ENCODE measurements around the gene ENTPD2. TPM values are rescaled to one million over a fixed set of nuclear protein-coding genes. Genes with fewer than 3 reads are reported as not detected.
A peak's percentile ranks its signal among the peaks of the same experiment; 100 is the strongest.

The ENTPD2 gene
- total and polyA plus RNA-seq, 9 of the 15 experiments (the other 6 are each of a cell fraction or from before 2014, with no cell fraction given), result 0.04 to 0.60 (median 0.14) TPM; not detected in 4

GRCh38 chr9:137046088-137046787 is 7.6 kb downstream of the ENTPD2 start, which contains the start of gene NPDC1 (continued):
- TF ChIP-seq, protein P1, sequence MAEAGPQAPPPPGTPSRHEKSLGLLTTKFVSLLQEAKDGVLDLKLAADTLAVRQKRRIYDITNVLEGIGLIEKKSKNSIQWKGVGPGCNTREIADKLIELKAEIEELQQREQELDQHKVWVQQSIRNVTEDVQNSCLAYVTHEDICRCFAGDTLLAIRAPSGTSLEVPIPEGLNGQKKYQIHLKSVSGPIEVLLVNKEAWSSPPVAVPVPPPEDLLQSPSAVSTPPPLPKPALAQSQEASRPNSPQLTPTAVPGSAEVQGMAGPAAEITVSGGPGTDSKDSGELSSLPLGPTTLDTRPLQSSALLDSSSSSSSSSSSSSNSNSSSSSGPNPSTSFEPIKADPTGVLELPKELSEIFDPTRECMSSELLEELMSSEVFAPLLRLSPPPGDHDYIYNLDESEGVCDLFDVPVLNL (CRISPR knock-in tag; IDR thresholded peaks at IDR 0.05; ENCODE audit: low read depth), result no peak
- TF ChIP-seq PREB (CRISPR knock-in tag; IDR thresholded peaks at IDR 0.05), result no peak
- no peak for TF ChIP-seq PKNOX1 (IDR thresholded peaks at IDR 0.05)
- TF ChIP-seq IRF1 (CRISPR knock-in tag; IDR thresholded peaks at IDR 0.05; ENCODE audit: borderline replicate concordance), result no peak
- TF ChIP-seq NFXL1 (CRISPR knock-in tag; IDR thresholded peaks at IDR 0.05), result peak; percentile 34; the same call in 1 of the 2 replicates
- no peak for TF ChIP-seq LCOR (CRISPR knock-in tag; IDR thresholded peaks at IDR 0.05)
- 0 out of 2 replicates have a peak, but pooled peaks have one; percentile 29 for TF ChIP-seq RB1 (IDR thresholded peaks at IDR 0.05; ENCODE audit: low read depth)
- no peak for TF ChIP-seq RBM39 (optimal IDR thresholded peaks at IDR 0.05; ENCODE audit: low read depth, low read length)
- no peak for TF ChIP-seq EP400 (IDR thresholded peaks at IDR 0.05)
- TF ChIP-seq KDM5B (IDR thresholded peaks at IDR 0.05; ENCODE audit: insufficient replicate concordance, low read depth, low read length), result no peak
- no peak for TF ChIP-seq RBM25 (IDR thresholded peaks at IDR 0.05; ENCODE audit: low read depth, low read length, severe bottlenecking)
- peak; percentile 45 for TF ChIP-seq CXXC5 (CRISPR knock-in tag; IDR thresholded peaks at IDR 0.05)
- no peak for TF ChIP-seq GATA2 (CRISPR knock-in tag; IDR thresholded peaks at IDR 0.05)
- TF ChIP-seq ZNF609 (CRISPR knock-in tag; IDR thresholded peaks at IDR 0.05; ENCODE audit: borderline replicate concordance), result no peak
- no peak for TF ChIP-seq GABPB2 (CRISPR knock-in tag; conservative IDR thresholded peaks at IDR 0.05)
- TF ChIP-seq RFX7 (CRISPR knock-in tag; IDR thresholded peaks at IDR 0.05), result no peak
- 0 out of 2 replicates have a peak, but pooled peaks have one; percentile 11 for TF ChIP-seq NFIC (IDR thresholded peaks at IDR 0.05)
- peak; percentile 77; the same call in 1 of the 2 replicates for TF ChIP-seq ZNF232 (CRISPR knock-in tag; IDR thresholded peaks at IDR 0.05)

All from K562 (cell line).